ENCODE results near the gene NEK3. TPM values are rescaled to one million over a fixed set of nuclear protein-coding genes. Genes with fewer than 3 reads are reported as not detected.

The NEK3 gene
- total and polyA plus RNA-seq, 4 donors, result 3.0 to 4.4 (median 3.9) TPM

GRCh38 chr13:52130641-52131040 is 28.8 kb downstream of the NEK3 start:
- no peak for DNase-seq (ENCODE audit: low spot score)
- H3K27ac ChIP-seq (ENCODE audit: low read depth in 1 of 2, low read length in 2 of 2), result no peak overlapping the region
- H3K9me3 ChIP-seq (ENCODE audit: control insufficient read depth in 4 of 4, low read length in 3 of 4), result no peaks in the 10 kb centered on the region
- H3K4me1 ChIP-seq (ENCODE audit: control insufficient read depth in 4 of 4, insufficient read depth in 4 of 4, low read length in 3 of 4), result peaks cover 4 to 17% (median 14%) of the 10 kb centered on the region in 4 donors
- H3K4me3 ChIP-seq (ENCODE audit: low read depth in 1 of 3, low read length in 3 of 3), result no peak overlapping the region
- TF ChIP-seq JUND (IDR thresholded peaks at IDR 0.05) (no peak), TAF1 (conservative IDR thresholded peaks at IDR 0.05) (no peak), YY1 (IDR thresholded peaks at IDR 0.05) (no peak), SP1 (IDR thresholded peaks at IDR 0.05) (no peak), REST (IDR thresholded peaks at IDR 0.05) (no peak)
- H3K9ac ChIP-seq (ENCODE audit: low read depth in 1 of 2, low read length in 2 of 2), result no peak overlapping the region
- no peaks in the 10 kb centered on the region for H3K27me3 ChIP-seq (ENCODE audit: control insufficient read depth in 4 of 4, insufficient read depth in 4 of 4, low read length in 3 of 4)
- peaks cover 3 to 11% (median 7%) of the 10 kb centered on the region in 4 donors for H3K36me3 ChIP-seq (ENCODE audit: control insufficient read depth in 4 of 4, insufficient read depth in 3 of 4, low read depth in 1 of 4, low read length in 3 of 4)

- Histone ChIP-seq H3K9me3 (ENCODE audit: control insufficient read depth in 4 of 4, low read length in 3 of 4) (no peaks in the 10 kb centered on the region), H3K36me3 (ENCODE audit: control insufficient read depth in 4 of 4, insufficient read depth in 3 of 4, low read depth in 1 of 4, low read length in 3 of 4) (peaks cover 2 to 11% (median 7%) of the 10 kb centered on the region in 4 donors), H3K9ac (ENCODE audit: low read depth in 1 of 2, low read length in 2 of 2) (peak within 1 kb of the TSS in 1 of 2 donors; percentile 83), H3K4me3 (ENCODE audit: low read depth in 1 of 3, low read length in 3 of 3) (peak within 1 kb of the TSS; percentile 20 to 93 (median 61)), H3K27ac (ENCODE audit: low read depth in 1 of 2, low read length in 2 of 2) (no peak within 1 kb of the TSS), H3K27me3 (ENCODE audit: control insufficient read depth in 4 of 4, insufficient read depth in 4 of 4, low read length in 3 of 4) (no peaks in the 10 kb centered on the region), H3K4me1 (ENCODE audit: control insufficient read depth in 4 of 4, insufficient read depth in 4 of 4, low read length in 3 of 4) (peaks cover 4 to 17% (median 14%) of the 10 kb centered on the region in 4 donors)
- DNase-seq (ENCODE audit: low spot score), result peak; percentile 73
- TF ChIP-seq CTCF (IDR thresholded peaks at IDR 0.05; ENCODE audit: low read depth, low read length, missing input control) (peak; percentile 67), EGR1 (IDR thresholded peaks at IDR 0.05; ENCODE audit: low read depth in 2 of 2) (peak in 1 of 2 donors; percentile 39), FOXA1 (IDR thresholded peaks at IDR 0.05) (no peak), RAD21 (IDR thresholded peaks at IDR 0.05) (peak; percentile 81 to 84)
- WGBS, result 14% methylated on average over 71 of the region's 71 CpGs
Observed at GRCh38 chr13:52128714-52129700, 30.4 kb downstream of the NEK3 start, which contains the start of gene NEK5. Gene NEK5, minus strand, starts transcription at chr13:52129073. Its CDS starts 1,591 bp downstream, at chr13:52127482.
